Neural cell (in vitro differentiated cells): ENCODE measurements around the gene GGT1. TPM values are rescaled to one million over a fixed set of nuclear protein-coding genes. Genes with fewer than 3 reads are reported as not detected.
"Not testable (repeated sequence)": the region's sequence is repeated elsewhere in the genome, so short reads cannot be mapped to it uniquely, and the experiment has no call there.

Experiments
- H2AFZ ChIP-seq: fragments of 200-600, 300-800 bp; sonication (generic), shearing (Covaris generic); 2 replicates; pipeline ENCODE4 v1.6.0; 2014; ENCODE audit warnings: low read depth, mild to moderate bottlenecking, antibody characterized with exemption, low read length, moderate library complexity
- H3F3A ChIP-seq: fragments of 200-600 bp; shearing (Covaris generic); 2 replicates; pipeline ENCODE4 v1.6.1; 2016; ENCODE audit warnings: mild to moderate bottlenecking, moderate library complexity, mixed read lengths, antibody characterized with exemption, low read length; ENCODE audit not compliant: insufficient read depth, poor library complexity, severe bottlenecking
- H3K27ac ChIP-seq: fragments of 200-600, 300-800 bp; sonication (generic), shearing (Covaris generic); 2 replicates; pipeline ENCODE4 v1.5.1; 2014; ENCODE audit warnings: mild to moderate bottlenecking, low read length, moderate library complexity
- H3K27me3 ChIP-seq: fragments of 300-800, 200-600 bp; sonication (generic), shearing (Covaris generic); 2 replicates; pipeline ENCODE4 v1.6.0; 2014; ENCODE audit warnings: mild to moderate bottlenecking, low read depth, low read length, moderate library complexity; ENCODE audit not compliant: insufficient read depth
- H3K36me3 ChIP-seq: fragments of 300-800, 200-600 bp; sonication (generic), shearing (Covaris generic); 2 replicates; pipeline ENCODE4 v1.5.1; 2014; ENCODE audit warnings: mild to moderate bottlenecking, antibody characterized with exemption, low read length, moderate library complexity; ENCODE audit not compliant: insufficient read depth
- H3K4me2 ChIP-seq: fragments of 300-800, 200-600 bp; sonication (generic), shearing (Covaris generic); 2 replicates; pipeline ENCODE4 v1.6.0; 2014; ENCODE audit warnings: mild to moderate bottlenecking, low read length
- H3K4me3 ChIP-seq: fragments of 300-800, 200-600 bp; sonication (generic), shearing (Covaris generic); 2 replicates; pipeline ENCODE4 v1.5.1; 2014; ENCODE audit warnings: mild to moderate bottlenecking, low read length, moderate library complexity
- H3K79me2 ChIP-seq: fragments of 200-600 bp; shearing (Covaris generic); replicated peaks from 2 replicates; pipeline ENCODE4 v1.6.0; 2014; ENCODE audit warnings: mild to moderate bottlenecking, low read length, moderate library complexity; ENCODE audit not compliant: insufficient read depth
- H3K9ac ChIP-seq: fragments of 300-800, 200-600 bp; sonication (generic), shearing (Covaris generic); 2 replicates; pipeline ENCODE4 v1.6.1; 2016; ENCODE audit warnings: mild to moderate bottlenecking, low read length, mixed read lengths
- H3K9me2 ChIP-seq: fragments of 200-600 bp; shearing (Covaris generic); 2 replicates; pipeline ENCODE4 v1.6.1; 2016; ENCODE audit warnings: mild to moderate bottlenecking, low read length, mixed read lengths; ENCODE audit not compliant: insufficient read depth
- H3K9me3 ChIP-seq: fragments of 200-600, 300-800 bp; sonication (generic), shearing (Covaris generic); 2 replicates; pipeline ENCODE4 v1.6.1; 2016; ENCODE audit warnings: mild to moderate bottlenecking, mixed run types, low read length, moderate library complexity, mixed read lengths
- H4K20me1 ChIP-seq: fragments of 200-600 bp; shearing (Covaris generic); 2 replicates; pipeline ENCODE4 v1.6.1; 2016; ENCODE audit warnings: mild to moderate bottlenecking, mixed run types; ENCODE audit not compliant: insufficient read depth
- polyA plus RNA-seq: library from polyadenylated mRNA; depleted of rRNA; stranded (reverse); fragments of >200 nt; gene quantifications from 2 replicates; pipeline ENCODE4 v1.2.3, GENCODE V29; 2014

Gene GGT1
- polyA plus RNA-seq, 1 donor from 2014 or later: 6.4 TPM

GRCh38 chr22:24607429-24607983 lies 4.5 kb downstream of the GGT1 start:
- H3K4me2 ChIP-seq, H3K36me3 ChIP-seq, H2AFZ ChIP-seq, H3K27ac ChIP-seq, H3K79me2 ChIP-seq, H3K9me3 ChIP-seq, H3F3A ChIP-seq, H3K9ac ChIP-seq, H4K20me1 ChIP-seq, H3K27me3 ChIP-seq, H3K4me3 ChIP-seq, H3K9me2 ChIP-seq: not testable (repeated sequence)

GRCh38 chr22:24608327-24608726 lies 5.3 kb downstream of the GGT1 start:
- H3K4me3 ChIP-seq, H2AFZ ChIP-seq, H3K27ac ChIP-seq: not testable (repeated sequence)

GRCh38 chr22:24609888-24610287 lies 6.9 kb downstream of the GGT1 start:
- not testable (repeated sequence) for H3K9me3 ChIP-seq, H3K9ac ChIP-seq, H4K20me1 ChIP-seq

More at GRCh38 chr22:24608327-24608726, 5.3 kb downstream of the GGT1 start:
- not testable (repeated sequence) for H3K36me3 ChIP-seq, H3K27me3 ChIP-seq, H3K4me2 ChIP-seq, H3F3A ChIP-seq, H4K20me1 ChIP-seq, H3K9me2 ChIP-seq, H3K9ac ChIP-seq, H3K9me3 ChIP-seq, H3K79me2 ChIP-seq

GRCh38 chr22:24614794-24615193 lies 11.8 kb downstream of the GGT1 start:
- H2AFZ ChIP-seq, H3K36me3 ChIP-seq, H3K79me2 ChIP-seq, H4K20me1 ChIP-seq, H3K4me3 ChIP-seq, H3K4me2 ChIP-seq, H3K27ac ChIP-seq, H3K9me3 ChIP-seq, H3K9me2 ChIP-seq, H3F3A ChIP-seq, H3K27me3 ChIP-seq, H3K9ac ChIP-seq: not testable (repeated sequence)

More at GRCh38 chr22:24609888-24610287, 6.9 kb downstream of the GGT1 start:
- H3K9me2 ChIP-seq, H3K27ac ChIP-seq, H3K4me3 ChIP-seq, H3F3A ChIP-seq, H3K27me3 ChIP-seq, H3K4me2 ChIP-seq, H2AFZ ChIP-seq, H3K79me2 ChIP-seq, H3K36me3 ChIP-seq: not testable (repeated sequence)

GRCh38 chr22:24621244-24621643 lies 18.3 kb downstream of the GGT1 start:
- H3K9me3 ChIP-seq, H3K9me2 ChIP-seq, H2AFZ ChIP-seq, H3K4me2 ChIP-seq, H3K79me2 ChIP-seq, H3K36me3 ChIP-seq, H3F3A ChIP-seq, H3K9ac ChIP-seq, H3K27me3 ChIP-seq, H3K4me3 ChIP-seq, H4K20me1 ChIP-seq, H3K27ac ChIP-seq: not testable (repeated sequence)

- not testable (repeated sequence) for H3K27ac ChIP-seq, H3F3A ChIP-seq, H3K4me3 ChIP-seq, H2AFZ ChIP-seq, H3K9me2 ChIP-seq, H3K9ac ChIP-seq, H3K9me3 ChIP-seq, H3K79me2 ChIP-seq, H3K27me3 ChIP-seq, H4K20me1 ChIP-seq, H3K4me2 ChIP-seq, H3K36me3 ChIP-seq
Observed at GRCh38 chr22:24622596-24622995, 19.6 kb downstream of the GGT1 start.

GRCh38 chr22:24627911-24628310 lies 24.9 kb downstream of the GGT1 start:
- H3K9me2 ChIP-seq, H3K4me3 ChIP-seq, H2AFZ ChIP-seq, H3K27me3 ChIP-seq, H3K79me2 ChIP-seq, H3K27ac ChIP-seq, H3K36me3 ChIP-seq, H3K4me2 ChIP-seq, H4K20me1 ChIP-seq, H3F3A ChIP-seq, H3K9ac ChIP-seq, H3K9me3 ChIP-seq: not testable (repeated sequence)

GRCh38 chr22:24629069-24629468 lies 26.1 kb downstream of the GGT1 start:
- H3K9me3 ChIP-seq, H3K4me3 ChIP-seq, H2AFZ ChIP-seq, H3K9ac ChIP-seq, H3K9me2 ChIP-seq, H3F3A ChIP-seq, H4K20me1 ChIP-seq, H3K4me2 ChIP-seq, H3K36me3 ChIP-seq, H3K27me3 ChIP-seq, H3K27ac ChIP-seq, H3K79me2 ChIP-seq: not testable (repeated sequence)
